Gastroesophageal sphincter (tissue), 4 donors: Measurements from ENCODE around the gene ATXN2. TPM values are rescaled to one million over a fixed set of nuclear protein-coding genes. Genes with fewer than 3 reads are reported as not detected.
"Not testable (repeated sequence)": the region's sequence is repeated elsewhere in the genome, so short reads cannot be mapped to it uniquely, and the experiment has no call there.

ENCODE experiments used
- ATAC-seq: fragments of 150-250 bp; one replicate; pipeline ENCODE4 v1.9.1; 2016; ENCODE audit warnings: mild to moderate bottlenecking, moderate library complexity
- H3K27ac ChIP-seq, 4 donors: fragments of 200-600 bp; sonication (generic) in 3 of 4; 1 replicate in 3 of 4; 2 replicates in 1 of 4; pipeline ENCODE4 v1.5.1; 2016 to 2019
- H3K27me3 ChIP-seq: fragments of 200-600 bp; sonication (generic); one replicate; pipeline ENCODE4 v1.5.1; 2019
- H3K36me3 ChIP-seq, 2 donors: fragments of 200-600 bp; sonication (generic); one replicate each; pipeline ENCODE4 v1.5.1; 2019; ENCODE audit warnings: control low read depth in 1 of 2
- H3K4me1 ChIP-seq, 3 donors: fragments of 200-600 bp; sonication (generic); 1 replicate in 2 of 3; 2 replicates in 1 of 3; pipeline ENCODE4 v1.5.1; 2016 to 2019; ENCODE audit warnings: control low read depth in 2 of 3
- H3K4me3 ChIP-seq, 2 donors: fragments of 200-600 bp; sonication (generic); one replicate each; pipeline ENCODE4 v1.5.1; 2019; ENCODE audit warnings: mild to moderate bottlenecking in 1 of 2, moderate library complexity in 1 of 2
- H3K9me3 ChIP-seq, 3 donors: fragments of 200-600 bp; sonication (generic); one replicate each; pipeline ENCODE4 v1.5.1; 2017 to 2019; ENCODE audit warnings: control low read depth in 2 of 3
- CTCF ChIP-seq, 4 experiments: fragments of 200-600 bp in 2 of 4; fragments of 450-650 bp in 2 of 4; sonication (generic) in 1 of 4; IDR thresholded peaks; one replicate each; pipeline ENCODE4 v1.5.1; 2017 to 2019; ENCODE audit warnings: antibody characterized with exemption in 4 of 4, mild to moderate bottlenecking in 2 of 4, moderate library complexity in 2 of 4
- EP300 ChIP-seq: sonication (generic); formaldehyde crosslinking; IDR thresholded peaks from one replicate; pipeline ENCODE4 v1.6.1; 2017; ENCODE audit warnings: antibody characterized with exemption, mild to moderate bottlenecking
- POLR2A ChIP-seq, 2 donors: fragments of 450-650 bp; IDR thresholded peaks; one replicate each; pipeline ENCODE4 v1.6.1; 2017; ENCODE audit warnings: antibody characterized with exemption in 2 of 2, mild to moderate bottlenecking in 2 of 2, moderate library complexity in 1 of 2
- POLR2AphosphoS5 ChIP-seq: sonication (generic); formaldehyde crosslinking; IDR thresholded peaks from one replicate; pipeline ENCODE4 v1.6.1; 2017; ENCODE audit warnings: antibody characterized with exemption
- WGBS, 2 donors: methylation state at CpG; one replicate each; pipeline ENCODE4 v1.1.5; 2018; ENCODE audit warnings: low coverage in 1 of 2; 5-methylcytosine and 5-hydroxymethylcytosine counted together
- total RNA-seq, 4 donors: library from RNA; depleted of rRNA; stranded (reverse); fragments of >200 nt; gene quantifications; one replicate each; pipeline ENCODE4 v1.1.0, GENCODE V29; 2016

ATXN2 gene
- total RNA-seq, 4 donors from 2014 or later, result 40.9 to 93.4 (median 50.1) TPM

GRCh38 chr12:111624540-111624939, 25.4 kb upstream of the ATXN2 start:
- Histone ChIP-seq H3K9me3 (no peaks in the 10 kb centered on the region), H3K4me1 (no peaks in the 10 kb centered on the region), H3K4me3 (no peak overlapping the region), H3K27me3 (no peaks in the 10 kb centered on the region), H3K27ac (no peak overlapping the region), H3K36me3 (no peaks in the 10 kb centered on the region)
- no peak for ATAC-seq
- 88 to 90% methylated on average over 4 to 5 of the region's 8 CpGs for WGBS, 2 donors
- no peak for TF ChIP-seq POLR2AphosphoS5
- TF ChIP-seq CTCF (IDR thresholded peaks at IDR 0.05), result no peak
- no peak for TF ChIP-seq POLR2A (IDR thresholded peaks at IDR 0.05)
- TF ChIP-seq EP300, result no peak

- not testable (repeated sequence) for H3K27me3 ChIP-seq, ATAC-seq, H3K9me3 ChIP-seq, H3K4me3 ChIP-seq, H3K36me3 ChIP-seq, H3K27ac ChIP-seq, H3K4me1 ChIP-seq
- 83 to 92% methylated on average over 3 to 4 of the region's 10 CpGs for WGBS, 2 donors
Observed at GRCh38 chr12:111617841-111618240, 18.7 kb upstream of the ATXN2 start.

GRCh38 chr12:111616177-111616623, 17.1 kb upstream of the ATXN2 start:
- WGBS, 2 donors, result 74 to 76% methylated on average over 6 of the region's 7 CpGs
- peak; percentile 70 for ATAC-seq
- H3K4me3 ChIP-seq, result no peak overlapping the region
- H3K9me3 ChIP-seq, result no peaks in the 10 kb centered on the region
- TF ChIP-seq CTCF (IDR thresholded peaks at IDR 0.05) (no peak), POLR2A (IDR thresholded peaks at IDR 0.05) (no peak), POLR2AphosphoS5 (no peak), EP300 (no peak)
- H3K36me3 ChIP-seq, result no peaks in the 10 kb centered on the region
- H3K27me3 ChIP-seq, result no peaks in the 10 kb centered on the region
- H3K4me1 ChIP-seq, result no peaks in the 10 kb centered on the region
- no peak overlapping the region for H3K27ac ChIP-seq

- ATAC-seq, result no peak
- H3K4me1 ChIP-seq, result no peaks in the 10 kb centered on the region
- 75 to 80% methylated on average over 1 to 3 of the region's 3 CpGs for WGBS, 2 donors
- H3K4me3 ChIP-seq, result no peak overlapping the region
- TF ChIP-seq POLR2AphosphoS5, result no peak
- TF ChIP-seq CTCF (IDR thresholded peaks at IDR 0.05), result no peak
- TF ChIP-seq POLR2A (IDR thresholded peaks at IDR 0.05), result no peak
- TF ChIP-seq EP300, result no peak
- no peaks in the 10 kb centered on the region for H3K36me3 ChIP-seq
- no peaks in the 10 kb centered on the region for H3K9me3 ChIP-seq
- H3K27me3 ChIP-seq, result no peaks in the 10 kb centered on the region
- no peak overlapping the region for H3K27ac ChIP-seq
Observed at GRCh38 chr12:111607239-111607638, 8.1 kb upstream of the ATXN2 start.

GRCh38 chr12:111606767-111607230, 7.7 kb upstream of the ATXN2 start:
- H3K27ac ChIP-seq, result no peak overlapping the region
- H3K36me3 ChIP-seq, result no peaks in the 10 kb centered on the region
- H3K9me3 ChIP-seq, result no peaks in the 10 kb centered on the region
- H3K27me3 ChIP-seq, result no peaks in the 10 kb centered on the region
- no peak overlapping the region for H3K4me3 ChIP-seq
- no peaks in the 10 kb centered on the region for H3K4me1 ChIP-seq
- WGBS, 2 donors, result 62 to 72% methylated on average over 2 to 3 of the region's 3 CpGs
- ATAC-seq, result no peak
- TF ChIP-seq POLR2A (IDR thresholded peaks at IDR 0.05) (no peak), POLR2AphosphoS5 (no peak), EP300 (no peak), CTCF (IDR thresholded peaks at IDR 0.05) (no peak)
